Cerebellar cortex (tissue), 1 donor: Measurements from ENCODE around the gene LDHD.

Experiments used
- DNase-seq: peaks from one replicate; pipeline ENCODE4 v3.0.0-alpha.2; 2015; ENCODE audit warnings: low spot score

Gene LDHD

DNA sequence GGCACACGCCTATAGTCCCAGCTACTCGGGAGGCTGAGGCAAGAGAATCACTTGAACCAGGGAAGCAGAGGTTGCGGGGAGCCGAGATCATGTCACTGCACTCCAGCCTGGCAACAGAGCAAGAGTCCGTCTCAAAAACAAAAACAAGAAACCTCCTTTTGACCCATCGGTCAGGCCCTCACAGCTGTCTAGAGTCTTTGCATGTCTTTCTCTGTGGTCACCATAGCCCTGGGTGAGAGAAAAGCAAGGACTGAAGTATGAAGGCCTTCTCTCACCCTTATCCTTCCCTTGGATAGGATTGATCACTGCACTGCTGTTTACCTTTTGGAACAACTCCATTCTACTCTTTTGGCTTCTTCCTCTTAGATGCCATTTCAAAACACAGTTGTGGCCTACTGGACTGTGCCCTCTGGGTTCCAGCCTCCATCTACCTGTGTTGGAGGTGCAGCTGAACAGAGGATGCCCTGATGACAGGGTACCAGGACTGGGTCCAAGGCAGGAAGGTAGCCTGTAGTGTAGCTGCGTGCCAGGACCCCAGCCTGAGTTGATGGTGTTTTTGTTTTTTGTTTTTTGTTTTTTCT, 37.1 kb downstream of the LDHD start:
- DNase-seq: no peak

DNA sequence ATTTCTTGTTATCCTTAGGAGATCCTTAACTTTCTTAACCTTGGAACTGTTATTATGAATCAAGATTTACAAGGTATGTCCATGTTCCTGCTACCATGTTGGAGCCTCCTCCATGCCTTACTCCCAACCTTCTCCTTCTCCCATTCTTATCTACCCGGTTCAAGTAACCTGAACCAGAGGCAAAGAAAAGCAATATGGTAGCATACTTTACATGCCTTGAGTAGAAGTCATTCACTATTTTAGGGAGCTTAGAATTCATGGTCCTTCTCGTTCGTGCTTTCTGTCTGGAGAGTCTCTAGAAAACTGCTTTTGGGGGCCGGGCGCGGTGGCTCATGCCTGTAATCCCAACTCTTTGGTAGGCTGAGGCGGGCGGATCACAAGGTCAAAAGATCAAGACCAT, 37.7 kb downstream of the LDHD start:
- no peak for DNase-seq

DNA sequence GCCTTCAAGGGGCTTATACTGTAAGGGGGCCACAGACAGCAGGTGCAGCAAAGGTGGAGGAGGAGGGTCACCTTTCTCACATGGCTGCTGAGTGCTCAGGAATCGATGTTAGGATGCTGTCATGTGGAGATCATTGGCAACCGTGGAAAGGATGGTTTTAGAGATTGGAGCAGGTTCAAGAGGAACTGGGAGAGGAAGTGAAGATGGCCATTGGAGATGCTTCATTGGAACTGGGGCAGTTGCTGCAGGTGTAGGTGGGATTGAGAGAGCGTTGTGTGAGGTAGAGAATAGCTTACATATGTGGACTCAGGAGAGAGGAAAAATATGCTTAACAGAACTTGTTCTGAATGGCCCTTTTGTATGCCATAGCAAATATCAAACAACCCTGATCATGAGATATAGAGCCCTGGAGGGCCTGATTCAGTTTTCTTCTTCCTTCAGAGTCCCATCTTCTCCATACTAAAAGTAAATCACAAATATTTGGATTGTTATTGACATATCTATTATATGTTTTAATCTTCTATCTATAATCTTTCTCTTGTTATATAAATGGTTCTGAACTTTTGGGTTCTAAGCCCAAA, 40.8 kb downstream of the LDHD start:
- DNase-seq: no peak

DNA sequence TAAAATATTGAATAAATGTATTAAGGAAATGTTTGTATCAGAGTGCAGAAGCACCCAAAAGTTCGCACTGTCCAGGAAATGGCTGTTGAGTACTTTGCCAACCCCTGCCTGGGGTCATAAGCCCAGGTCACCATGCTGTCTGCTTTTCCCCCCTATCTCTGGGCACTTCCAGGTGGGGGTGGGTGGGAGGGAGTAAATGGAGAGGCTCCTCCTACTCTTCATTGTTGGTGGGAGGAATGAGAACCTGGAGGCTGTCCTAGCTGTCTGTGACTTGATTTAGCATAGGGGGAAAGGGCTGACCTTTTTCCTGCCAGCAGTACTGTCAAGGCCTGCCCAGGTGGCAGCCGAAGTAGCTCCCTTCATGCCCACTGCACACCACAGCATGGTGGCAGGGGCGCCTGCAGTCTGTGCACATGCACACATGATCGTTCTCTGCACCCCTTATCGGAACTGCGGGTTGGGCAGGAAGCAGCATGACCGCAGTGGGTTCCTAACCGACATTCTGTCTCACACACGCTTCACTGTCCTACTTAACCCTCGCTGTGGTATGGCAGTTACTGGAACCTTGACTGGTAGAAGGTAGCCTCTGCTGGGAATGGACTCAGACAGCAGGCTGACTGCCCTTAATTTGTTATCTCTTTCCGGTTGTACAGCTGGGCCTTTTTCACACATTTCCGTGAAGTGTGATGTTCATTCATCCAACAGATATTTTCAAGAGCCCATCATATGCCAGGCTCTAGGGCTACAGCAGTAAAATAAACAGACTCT, 41.5 kb downstream of the LDHD start:
- DNase-seq: peak; percentile 73

DNA sequence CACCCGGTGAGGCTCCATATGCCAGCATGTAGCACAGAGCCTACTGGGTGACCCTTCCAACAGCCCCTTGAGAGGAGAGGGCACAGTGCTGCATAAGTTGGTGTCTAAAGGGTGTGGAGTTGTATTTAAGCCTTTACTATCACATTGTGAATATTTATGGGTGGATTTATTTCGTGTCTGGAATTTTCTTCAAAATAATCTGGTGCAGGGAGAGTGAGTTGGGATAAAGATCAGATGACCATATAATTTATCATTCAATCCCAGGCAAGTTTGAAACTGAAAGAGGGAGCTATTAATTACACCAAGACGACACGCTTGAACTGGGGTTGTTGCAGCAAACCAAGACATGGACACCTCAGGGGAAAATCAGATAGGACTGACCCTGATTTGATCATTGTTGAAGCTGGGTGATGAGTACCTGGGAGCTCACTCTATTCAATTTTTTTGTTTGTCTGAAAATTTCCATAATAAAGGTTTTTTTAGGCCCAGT, 42.2 kb downstream of the LDHD start:
- DNase-seq: no peak

DNA sequence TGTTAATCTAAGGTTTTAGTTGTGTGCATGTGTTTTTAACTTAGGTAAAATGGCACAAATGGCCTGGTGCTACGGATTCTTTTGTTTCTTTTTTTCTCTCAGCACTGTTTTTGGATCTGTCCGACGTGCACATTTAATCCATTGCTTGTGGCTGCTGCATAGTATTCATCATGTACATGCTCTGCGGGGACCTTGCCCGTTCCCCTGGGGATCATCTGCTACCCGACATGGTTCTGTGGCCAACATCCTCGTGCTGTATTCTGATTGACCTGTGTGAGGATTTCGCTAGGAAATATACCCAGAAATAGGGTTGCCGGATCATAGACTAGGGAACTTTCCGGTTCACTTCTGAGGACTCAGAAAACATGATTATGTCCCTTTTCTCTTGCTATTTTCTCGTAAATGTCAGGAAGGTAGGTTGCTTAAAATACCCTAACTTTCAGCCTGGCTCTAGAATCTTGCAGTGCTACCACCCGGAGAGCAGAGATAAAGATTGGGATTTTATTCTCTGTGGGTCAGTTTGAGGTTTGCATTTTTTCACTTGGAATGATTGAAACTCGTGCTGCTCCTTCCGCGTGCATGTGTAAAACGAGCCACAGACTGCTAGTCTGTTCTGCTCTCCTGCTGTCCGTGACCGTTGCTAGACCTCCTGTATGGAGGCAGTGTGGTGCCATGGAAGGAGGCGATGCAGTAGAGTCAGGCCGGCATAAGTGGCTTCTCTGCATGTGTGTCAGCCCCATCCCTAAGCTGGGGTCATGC, 42.9 kb downstream of the LDHD start:
- no peak for DNase-seq

DNA sequence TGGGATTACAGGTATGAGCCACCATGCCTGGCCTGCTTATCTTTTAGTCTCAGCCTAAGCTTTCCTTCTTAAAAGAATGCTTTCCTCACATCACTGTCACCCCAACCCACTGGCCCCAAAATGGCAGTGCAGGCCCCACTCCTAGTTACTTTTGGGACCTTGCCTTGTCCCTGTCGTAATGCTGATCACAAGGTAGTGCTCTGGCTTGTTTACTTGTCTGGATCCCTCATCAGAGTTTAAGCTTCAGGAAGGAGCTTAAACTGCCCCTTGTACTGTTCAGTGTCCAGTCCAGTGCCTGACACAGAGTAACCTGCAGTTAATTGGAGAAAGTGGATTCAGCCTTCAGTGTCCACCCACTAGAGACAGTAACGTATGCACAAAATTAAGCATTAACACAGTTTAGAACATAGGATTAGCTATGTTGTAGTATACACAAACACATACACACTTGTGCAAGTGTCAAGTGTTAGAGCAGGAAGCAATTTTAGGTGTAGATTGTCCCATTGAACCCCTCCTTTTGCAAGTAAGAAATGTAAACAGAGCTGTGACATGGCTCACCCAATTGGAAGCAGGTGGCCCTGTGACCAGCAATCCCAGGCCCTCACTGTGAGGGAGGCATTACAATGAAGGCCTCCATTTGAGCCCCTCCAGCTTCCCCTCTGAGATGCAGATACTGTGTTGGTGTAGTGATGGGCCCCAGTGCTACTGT, 44.2 kb downstream of the LDHD start:
- DNase-seq: no peak

DNA sequence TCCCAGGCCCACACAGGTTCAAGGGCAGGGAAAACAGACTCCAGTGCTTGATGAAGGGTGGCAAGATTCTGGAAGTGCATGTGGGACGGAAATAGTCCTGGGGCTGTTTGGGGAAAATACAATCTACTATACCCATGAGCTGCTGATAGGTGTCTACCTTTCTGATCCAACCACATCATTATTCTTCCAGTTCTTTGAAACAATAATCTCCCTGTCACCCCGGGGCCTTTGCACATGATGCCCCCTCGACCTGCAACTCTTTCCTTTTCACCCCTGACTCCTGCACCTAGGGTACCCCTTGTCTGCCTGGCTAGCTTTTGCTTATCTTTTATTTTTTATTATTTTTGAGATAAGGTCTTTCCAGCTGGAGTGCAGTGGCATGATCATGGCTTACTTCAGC, 45.0 kb downstream of the LDHD start:
- no peak for DNase-seq

DNA sequence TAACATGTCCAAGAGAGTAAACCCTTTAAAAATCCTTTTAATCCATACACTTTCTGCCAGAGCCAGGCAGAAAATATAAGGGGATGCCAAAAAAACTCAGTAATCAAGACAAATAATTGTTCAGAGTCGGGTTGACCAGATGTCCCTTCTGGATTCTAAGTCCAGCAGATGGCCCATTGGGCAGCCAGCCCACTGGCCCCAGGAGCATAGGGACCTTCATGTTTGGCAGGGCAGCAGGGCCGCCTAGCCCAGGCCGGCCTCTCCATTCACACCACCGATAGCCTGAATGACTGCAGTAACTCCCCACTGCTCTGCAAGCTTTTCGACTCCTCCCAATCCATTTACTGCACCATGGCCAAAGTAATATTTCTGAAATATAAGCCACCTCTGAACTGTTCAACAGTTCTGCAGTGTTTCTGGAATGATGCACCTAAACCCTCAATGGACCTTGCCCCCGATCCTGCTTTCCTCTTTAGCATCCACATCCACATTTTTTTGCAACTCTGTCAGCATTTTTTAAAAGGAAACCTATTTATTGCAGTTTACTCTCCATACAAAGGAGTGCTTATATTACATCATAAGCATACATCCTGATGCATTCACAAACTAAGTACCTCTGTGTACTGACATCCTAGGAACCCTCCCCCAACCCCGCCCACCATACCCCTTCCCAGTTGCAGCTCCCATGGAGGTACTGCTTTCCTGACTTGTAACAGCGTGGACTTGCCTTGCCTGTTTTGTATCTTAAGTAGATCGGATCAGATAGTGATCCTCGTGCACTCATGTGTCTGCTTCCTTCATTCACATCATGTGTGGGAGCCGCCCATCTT, 46.4 kb downstream of the LDHD start:
- peak; percentile 94 for DNase-seq

DNA sequence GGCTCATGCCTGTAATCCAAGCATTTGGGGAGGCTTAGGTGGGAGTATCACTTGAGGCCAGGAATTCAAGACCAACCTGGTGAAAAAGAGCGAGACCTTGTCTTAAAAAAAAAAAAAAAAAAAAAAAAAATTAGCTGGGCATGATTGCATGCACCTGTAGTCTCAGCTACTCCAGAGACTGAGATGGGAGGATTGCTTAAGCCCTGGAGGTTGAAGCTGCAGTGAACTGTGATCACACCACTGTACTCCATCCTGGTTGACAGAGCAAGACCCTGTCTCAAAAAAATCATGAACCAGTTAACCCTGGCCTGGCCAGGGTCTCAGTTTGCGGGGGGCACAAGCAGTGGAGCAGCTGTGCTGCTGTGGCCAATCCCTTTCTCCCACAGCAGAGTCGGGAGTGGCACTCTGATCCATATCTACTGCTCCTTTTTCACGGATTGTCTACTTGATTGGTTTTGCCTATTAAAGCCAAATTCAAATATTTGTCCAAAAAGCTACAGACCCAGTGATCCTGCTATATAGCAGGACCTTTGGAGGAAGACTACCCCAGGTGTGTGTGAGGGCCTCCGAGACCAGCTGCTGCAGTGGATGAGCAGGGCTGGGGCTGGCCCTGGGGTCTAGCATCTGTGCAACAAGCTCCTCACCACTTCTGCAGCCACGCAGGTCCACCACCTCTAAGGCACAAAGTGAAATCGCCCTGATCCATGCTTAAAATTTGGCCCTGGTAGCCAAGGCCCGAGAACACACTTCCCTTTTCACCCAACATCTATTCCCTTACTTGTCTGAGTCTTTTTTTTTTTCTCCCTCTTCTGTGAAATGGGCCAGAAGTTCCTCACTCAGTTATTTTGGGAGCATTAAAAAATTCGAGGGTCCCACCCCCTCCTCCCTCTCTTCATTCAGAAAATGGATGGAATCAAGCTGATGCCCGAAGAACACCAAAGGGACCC, 48.2 kb downstream of the LDHD start:
- no peak for DNase-seq

DNA sequence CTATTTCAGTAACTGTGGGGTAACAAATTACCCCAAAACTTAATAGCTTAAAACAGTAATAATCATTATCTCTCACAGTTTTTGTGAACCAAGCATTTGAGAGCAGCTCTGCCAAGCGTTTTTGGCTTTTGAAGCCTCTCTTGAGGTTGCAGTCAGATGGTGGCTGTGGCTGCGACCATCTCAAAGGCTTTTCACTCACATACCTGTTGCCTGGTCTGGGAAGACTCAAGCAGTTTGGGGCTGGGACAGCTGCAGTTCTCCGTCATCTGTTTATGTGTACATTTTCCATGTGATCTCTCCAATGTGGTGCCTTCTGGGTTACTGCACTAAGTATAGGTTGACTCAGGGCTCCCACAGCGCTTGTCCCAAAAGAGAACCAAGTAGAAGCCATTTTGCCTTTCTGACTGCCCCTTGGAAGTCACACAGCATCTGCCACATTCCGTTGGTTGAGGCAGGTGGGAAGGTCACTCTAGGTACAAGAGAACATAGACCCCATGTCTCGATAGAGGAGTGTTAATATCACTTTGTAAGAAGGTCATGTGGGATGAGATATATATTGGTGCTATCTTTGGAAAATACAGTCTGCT, 49.6 kb downstream of the LDHD start:
- DNase-seq: no peak

DNA sequence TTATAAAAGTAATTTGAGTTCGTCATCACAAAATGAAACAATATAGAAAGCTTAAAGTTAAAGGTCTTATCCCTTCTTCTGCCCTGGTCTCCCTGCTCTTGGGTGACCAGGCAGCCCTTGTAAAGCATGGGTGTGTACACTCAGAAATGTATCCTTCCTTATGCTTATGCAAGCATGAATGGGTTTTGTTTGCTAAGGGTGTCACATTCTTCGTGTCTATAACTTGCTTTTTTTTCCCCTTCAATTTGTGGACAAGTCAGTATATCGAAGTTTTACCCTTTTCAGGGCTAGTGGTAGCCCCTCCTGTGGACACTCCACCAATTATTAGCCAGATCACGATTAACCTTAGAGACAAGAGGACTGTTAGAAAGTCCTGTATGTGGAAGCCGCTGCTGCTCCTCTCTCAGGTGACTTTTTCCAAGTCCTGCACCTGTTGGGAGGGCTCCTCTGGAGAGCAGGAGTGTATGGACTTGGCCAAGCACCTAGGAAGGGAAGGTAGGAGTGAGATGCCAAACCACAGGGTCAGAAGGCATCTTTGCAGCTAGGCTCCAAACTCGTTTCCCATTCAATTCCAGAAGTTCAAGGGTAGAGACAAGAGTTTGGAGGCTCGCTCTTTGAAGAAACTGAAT, 50.9 kb downstream of the LDHD start:
- DNase-seq: no peak

DNA sequence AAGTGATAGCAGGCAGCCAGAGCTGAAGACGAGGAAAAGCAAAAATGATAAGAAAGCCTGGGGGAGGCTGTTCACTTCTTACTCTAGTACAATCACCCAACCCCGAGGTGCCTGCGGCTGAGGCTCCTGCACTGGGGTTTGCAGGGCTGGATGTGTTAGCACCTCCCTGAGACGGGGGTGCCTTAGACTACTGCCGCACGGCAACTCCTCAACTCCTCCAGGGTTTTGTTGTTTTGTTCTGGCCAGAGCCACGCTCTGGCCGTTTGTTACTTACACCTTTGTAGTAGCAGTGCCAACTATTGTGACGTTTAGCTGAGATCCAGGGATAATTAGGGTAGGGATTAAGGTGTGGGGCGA, 51.5 kb downstream of the LDHD start:
- no peak for DNase-seq

DNA sequence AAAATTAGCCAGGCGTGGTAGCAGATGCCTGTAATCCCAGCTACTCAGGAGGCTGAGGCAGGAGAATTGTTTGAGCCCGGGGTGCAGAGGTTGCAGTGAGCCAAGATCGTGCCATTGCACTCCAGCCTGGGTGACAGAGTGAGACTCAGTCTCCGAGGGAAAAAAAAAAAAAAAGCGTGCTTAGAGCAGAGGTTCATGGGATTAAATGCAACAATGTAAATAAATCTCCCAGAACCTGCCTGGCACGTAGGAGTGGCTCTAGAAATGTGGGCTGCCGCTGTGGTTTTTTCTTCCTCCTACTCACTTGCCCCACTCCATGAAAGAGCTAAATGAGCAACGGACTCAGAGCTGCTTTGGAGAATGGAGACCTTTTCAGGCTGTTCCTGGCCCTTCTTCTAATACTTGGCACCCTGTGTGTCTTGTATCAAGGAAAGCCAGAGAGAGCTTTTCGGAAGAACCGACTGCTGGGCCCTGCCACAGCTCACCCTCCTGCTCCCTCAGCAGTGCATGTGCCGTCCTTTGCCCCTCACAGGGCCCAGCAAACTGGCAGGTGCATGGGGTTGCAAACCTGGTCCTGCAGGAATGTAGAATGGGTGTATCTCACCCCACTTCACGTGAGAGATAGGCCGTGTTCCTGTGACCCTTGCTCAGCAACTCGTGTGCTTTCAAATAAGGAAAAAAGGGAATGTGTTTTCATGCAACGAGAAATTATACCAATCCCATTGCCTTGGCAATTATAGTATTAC, 52.0 kb downstream of the LDHD start:
- DNase-seq: no peak

DNA sequence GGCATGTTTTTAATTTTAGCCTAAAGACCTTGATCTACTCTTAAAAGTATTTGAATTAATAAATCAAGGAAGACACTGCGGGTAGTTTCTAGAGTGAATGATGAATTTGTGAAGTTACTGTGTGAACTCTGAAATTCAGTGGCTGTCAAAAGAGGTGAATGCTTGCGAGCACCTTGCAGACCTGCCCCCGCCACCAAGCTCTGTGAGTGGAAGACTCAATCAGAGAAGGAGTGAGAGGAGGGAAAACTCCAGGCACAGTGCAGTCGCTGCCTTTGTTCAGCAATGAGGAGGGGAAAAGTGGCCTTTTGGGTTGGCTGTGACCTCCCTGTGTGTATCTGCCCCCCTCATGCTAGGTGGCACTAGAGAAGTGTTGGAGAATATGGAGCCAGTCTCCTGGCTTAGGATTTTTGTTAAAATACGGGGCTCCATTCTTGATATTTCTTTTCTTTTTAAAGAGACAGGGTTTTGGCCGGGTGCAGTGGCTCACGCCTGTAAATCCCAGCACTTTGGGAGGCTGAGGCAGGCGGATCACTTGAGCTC, 53.0 kb downstream of the LDHD start:
- DNase-seq: no peak

DNA sequence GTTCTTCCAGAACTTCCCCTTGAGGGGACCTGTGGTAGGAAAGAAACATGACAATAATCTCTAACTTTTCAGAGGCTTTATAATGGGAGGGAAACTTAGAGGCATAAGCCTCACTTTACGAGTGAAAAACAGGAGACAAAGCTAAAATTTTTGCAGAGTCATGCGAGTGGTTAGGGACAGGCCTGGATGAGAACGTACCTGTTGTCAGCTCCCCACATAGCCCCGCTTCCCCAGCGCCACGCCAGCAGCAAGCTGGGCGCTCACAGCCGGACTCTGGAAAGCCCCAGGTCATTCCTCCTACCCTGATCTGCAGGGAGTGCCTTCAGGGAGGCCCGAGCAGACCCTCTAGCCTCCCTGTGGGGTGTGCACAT, 53.6 kb downstream of the LDHD start:
- DNase-seq: no peak

DNA sequence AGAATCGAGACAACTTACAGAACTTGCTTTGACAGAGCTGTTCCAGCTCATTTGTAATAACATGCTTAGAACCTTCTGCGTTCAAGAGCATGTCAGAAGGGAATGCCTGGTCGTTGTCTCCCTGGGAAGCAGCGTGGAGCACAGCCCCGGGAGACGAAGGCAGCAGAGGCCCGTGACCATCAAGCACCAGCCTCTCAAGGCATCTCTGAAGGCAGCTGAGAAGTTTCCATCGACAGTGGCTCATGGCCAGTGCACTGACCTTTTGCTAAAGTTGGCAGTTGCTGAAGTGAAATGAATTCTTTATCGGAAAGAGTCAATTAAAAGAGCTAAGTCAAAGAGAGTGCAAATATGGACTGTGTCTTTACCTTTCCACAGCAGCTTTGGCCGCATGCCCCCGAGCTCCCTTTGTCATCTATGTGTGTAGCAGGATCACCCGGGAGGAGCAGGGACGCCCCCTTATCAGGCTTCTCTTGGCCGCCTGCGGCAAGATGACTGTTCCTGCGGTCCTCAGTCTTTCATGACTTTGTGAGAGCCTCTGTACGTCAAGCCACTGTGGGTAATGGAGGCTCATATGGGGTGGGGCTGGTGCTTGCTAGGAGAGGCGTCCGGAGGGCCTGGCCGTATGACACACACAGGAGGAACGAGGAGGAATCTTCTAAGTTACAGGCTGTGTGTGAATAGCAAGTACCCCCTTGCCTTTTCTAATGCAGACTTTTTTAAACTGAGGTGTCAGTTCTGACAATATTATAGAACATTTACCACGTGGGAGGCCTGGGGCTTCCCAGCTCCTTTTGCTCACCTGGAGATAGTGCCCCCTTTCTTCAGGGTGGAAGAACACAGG, 54.2 kb downstream of the LDHD start:
- DNase-seq: no peak
